Neural progenitor cell (in vitro differentiated cells): ENCODE measurements around the gene BGLAP.

Source experiments
- CTCF ChIP-seq: fragments of 200-600 bp; sonication (generic); IDR thresholded peaks from 2 replicates; pipeline ENCODE4 v1.5.1; 2017; ENCODE audit warnings: antibody characterized with exemption, mild to moderate bottlenecking
- EZH2 ChIP-seq: fragments of 200-600 bp; sonication (generic); IDR thresholded peaks from 2 replicates; pipeline ENCODE4 v1.6.1; 2017; ENCODE audit warnings: antibody characterized with exemption, mild to moderate bottlenecking, moderate library complexity
- EZH2phosphoT487 ChIP-seq: fragments of 200-600 bp; sonication (generic); IDR thresholded peaks from 2 replicates; pipeline ENCODE4 v1.6.1; 2017; ENCODE audit warnings: antibody characterized with exemption

- TF ChIP-seq CTCF = no peak
- TF ChIP-seq EZH2 = no peak
- TF ChIP-seq EZH2phosphoT487 = no peak
Observed at GRCh38 chr1:156259805-156260204, 17.8 kb downstream of the BGLAP start.
